Prostate gland (tissue), 2 donors: Measurements from ENCODE around the gene PTPA. TPM values are rescaled to one million over a fixed set of nuclear protein-coding genes. Genes with fewer than 3 reads are reported as not detected.
A peak's percentile ranks its signal among the peaks of the same experiment; 100 is the strongest.
"Not testable (repeated sequence)": the region's sequence is repeated elsewhere in the genome, so short reads cannot be mapped to it uniquely, and the experiment has no call there.

Experiments used
- DNase-seq: peaks from one replicate; pipeline ENCODE4 v3.0.0-alpha.2; 2019; ENCODE audit warnings: low spot score
- H3K27ac ChIP-seq, 2 donors: fragments of 200-600 bp; sonication (generic); 2 replicates each; pipeline ENCODE4 v1.5.1; 2017 to 2019
- H3K27me3 ChIP-seq: fragments of 200-600 bp; sonication (generic); replicated peaks from 2 replicates; pipeline ENCODE4 v1.5.1; 2019; ENCODE audit not compliant: insufficient read depth
- H3K36me3 ChIP-seq, 2 donors: fragments of 200-600 bp; sonication (generic); 1 replicate in 1 of 2; 2 replicates in 1 of 2; pipeline versions ENCODE4 v1.5.1 to v1.8.1; 2017 to 2019
- H3K4me1 ChIP-seq: fragments of 200-600 bp; sonication (generic); replicated peaks from 2 replicates; pipeline ENCODE4 v1.5.1; 2019
- H3K4me3 ChIP-seq, 2 donors: fragments of 200-600 bp; sonication (generic); 2 replicates each; pipeline ENCODE4 v1.5.1; 2017 to 2019
- H3K9me3 ChIP-seq: fragments of 200-600 bp; sonication (generic); 2 replicates; pipeline ENCODE4 v1.5.1; 2017
- CTCF ChIP-seq, 4 experiments: fragments of 200-600 bp in 2 of 4; fragments of 450-650 bp in 2 of 4; sonication (generic) in 2 of 4; IDR thresholded peaks; 1 replicate in 3 of 4; 2 replicates in 1 of 4; pipeline ENCODE4 v1.5.1; 2016 to 2019; ENCODE audit warnings: antibody characterized with exemption in 4 of 4, mild to moderate bottlenecking in 2 of 4, moderate library complexity in 2 of 4
- POLR2A ChIP-seq: fragments of 450-650 bp; IDR thresholded peaks from one replicate; pipeline ENCODE4 v1.6.1; 2016; ENCODE audit warnings: antibody characterized with exemption, mild to moderate bottlenecking
- POLR2AphosphoS5 ChIP-seq: sonication (generic); formaldehyde crosslinking; IDR thresholded peaks from one replicate; pipeline ENCODE4 v1.6.1; 2017; ENCODE audit warnings: antibody characterized with exemption
- WGBS: methylation state at CpG from one replicate; pipeline ENCODE4 v1.1.5; 2018; 5-methylcytosine and 5-hydroxymethylcytosine counted together
- intact Hi-C: fragments of 100-400 bp; cut with DNase I; formaldehyde crosslinking; loops from one replicate; pipeline ENCODE4 v1.14.2; 2022
- total RNA-seq, 2 donors: library from RNA; depleted of rRNA; stranded (reverse); fragments of >200 nt; gene quantifications; one replicate each; pipeline ENCODE4 v1.1.0, GENCODE V29; 2016

PTPA gene
- total RNA-seq, 2 donors from 2014 or later = 165 to 173 TPM

- no peak overlapping the region for H3K4me3 ChIP-seq
- intact Hi-C loops = no loop called here
- H3K27ac ChIP-seq = no peak overlapping the region
- no peak for DNase-seq
- H3K4me1 ChIP-seq = no peaks in the 10 kb centered on the region
- WGBS = 93% methylated on average over 10 of the region's 10 CpGs
- no peaks in the 10 kb centered on the region for H3K9me3 ChIP-seq
- TF ChIP-seq POLR2AphosphoS5 (no peak), POLR2A (no peak), CTCF (IDR thresholded peaks at IDR 0.05) (no peak)
- H3K36me3 ChIP-seq = no peaks in the 10 kb centered on the region
- H3K27me3 ChIP-seq = no peaks in the 10 kb centered on the region
These were observed 84.4 kb downstream of the PTPA start for GRCh38 chr9:129195606-129196005.

- H3K27me3 ChIP-seq, intact Hi-C loops, H3K36me3 ChIP-seq, H3K4me1 ChIP-seq, DNase-seq, H3K9me3 ChIP-seq, H3K4me3 ChIP-seq, H3K27ac ChIP-seq: not testable (repeated sequence)
- WGBS = 92% methylated on average over 6 of the region's 6 CpGs
These were observed 85.8 kb downstream of the PTPA start for GRCh38 chr9:129197045-129197444.

GRCh38 chr9:129197978-129198318 lies 86.7 kb downstream of the PTPA start:
- H3K27me3 ChIP-seq = no peaks in the 10 kb centered on the region
- TF ChIP-seq POLR2A (no peak), CTCF (IDR thresholded peaks at IDR 0.05) (no peak), POLR2AphosphoS5 (no peak)
- H3K4me1 ChIP-seq = no peaks in the 10 kb centered on the region
- no peaks in the 10 kb centered on the region for H3K9me3 ChIP-seq
- peak overlapping the region in 1 of 2 donors; percentile 25 for H3K27ac ChIP-seq
- H3K36me3 ChIP-seq = no peaks in the 10 kb centered on the region
- DNase-seq = no peak
- intact Hi-C loops = no loop called here
- WGBS = 45% methylated on average over 8 of the region's 8 CpGs
- no peak overlapping the region for H3K4me3 ChIP-seq

Other genes starting within 250 kb of the PTPA start
- 10 to 100 TPM; 13.1 to 24.1 TPM for gene KYAT1, start 229.5 kb upstream of the PTPA start, total RNA-seq
- gene LRRC8A, start 229.3 kb upstream of the PTPA start, total RNA-seq = 10 to 100 TPM; 78.2 to 78.8 TPM
- gene PHYHD1, start 190.4 kb upstream of the PTPA start, total RNA-seq = 10 to 100 TPM; 36.4 to 50.9 TPM
- 10 to 100 TPM; 26.6 to 27.3 TPM for gene DOLK, start 163.8 kb upstream of the PTPA start, total RNA-seq
- 10 to 100 TPM; 34.6 to 88.6 TPM for gene NUP188, start 163.7 kb upstream of the PTPA start, total RNA-seq
- gene SH3GLB2, start 83.1 kb upstream of the PTPA start, total RNA-seq = 100 to 1,000 TPM; 113 to 178 TPM
- gene MIGA2, start 74.8 kb upstream of the PTPA start, total RNA-seq = 10 to 100 TPM; 54.5 to 56.5 TPM
- 10 to 100 TPM; 13.5 to 24.1 TPM for gene DOLPP1, start 30.3 kb upstream of the PTPA start, total RNA-seq
- gene CRAT, start 622 bp upstream of the PTPA start, total RNA-seq = 10 to 100 TPM; 59.8 to 98.3 TPM
- gene IER5L, start 66.8 kb downstream of the PTPA start, total RNA-seq = 10 to 100 TPM in 1 of 2 donors, 1 to 10 TPM in 1; 7.2 to 30.7 TPM